HG03469 (cell line): ENCODE data around the gene SPAG5.

Experiments
- ATAC-seq: cut with Tn5 transposase; IDR thresholded peaks from one replicate; pipeline ENCODE4 v1.9.1; 2021; ENCODE audit warnings: mild to moderate bottlenecking, moderate library complexity, moderate number of reproducible peaks; ENCODE audit not compliant: unreplicated experiment

SPAG5 gene

GRCh38 chr17:28547623-28548416, 51.0 kb downstream of the SPAG5 start:
- ATAC-seq: no peak

- no peak for ATAC-seq
These were observed 51.7 kb downstream of the SPAG5 start for GRCh38 chr17:28547096-28547622.

- ATAC-seq: no peak
These were observed 52.9 kb downstream of the SPAG5 start for GRCh38 chr17:28545787-28546415.

GRCh38 chr17:28545141-28545503, 53.7 kb downstream of the SPAG5 start:
- no peak for ATAC-seq

GRCh38 chr17:28544402-28545140, 54.3 kb downstream of the SPAG5 start:
- ATAC-seq: no peak

GRCh38 chr17:28541439-28541838, 57.4 kb downstream of the SPAG5 start:
- ATAC-seq: no peak

- no peak for ATAC-seq
These were observed 58.6 kb downstream of the SPAG5 start for GRCh38 chr17:28540231-28540630.

- ATAC-seq: no peak
These were observed 60.4 kb downstream of the SPAG5 start for GRCh38 chr17:28538296-28538895.

- ATAC-seq: no peak
These were observed 61.6 kb downstream of the SPAG5 start for GRCh38 chr17:28537219-28537610.

- ATAC-seq: no peak
These were observed 62.1 kb downstream of the SPAG5 start for GRCh38 chr17:28536532-28537218.

- no peak for ATAC-seq
These were observed 64.0 kb downstream of the SPAG5 start for GRCh38 chr17:28534740-28535375.

- no peak for ATAC-seq
These were observed 65.6 kb downstream of the SPAG5 start for GRCh38 chr17:28533091-28533807.

- no peak for ATAC-seq
These were observed 66.5 kb downstream of the SPAG5 start for GRCh38 chr17:28532050-28532960.

GRCh38 chr17:28530926-28531325, 67.9 kb downstream of the SPAG5 start:
- no peak for ATAC-seq

- ATAC-seq: no peak
These were observed 68.6 kb downstream of the SPAG5 start for GRCh38 chr17:28530250-28530649.

- no peak for ATAC-seq
These were observed 69.8 kb downstream of the SPAG5 start for GRCh38 chr17:28529013-28529400.

GRCh38 chr17:28528327-28529012, 70.4 kb downstream of the SPAG5 start:
- no peak for ATAC-seq

GRCh38 chr17:28527859-28528258, 71.0 kb downstream of the SPAG5 start:
- ATAC-seq: no peak
